ENCODE data around the gene ZNF562. TPM values are rescaled to one million over a fixed set of nuclear protein-coding genes. Genes with fewer than 3 reads are reported as not detected.

Gene ZNF562
- total RNA-seq (2022) (31.8 and 35.2 TPM in 2 replicates), Bru-seq, nascent RNA (percentile 90 among the genes with signal in this experiment), BruChase-seq, experiment 1, labeled RNA remaining after a 6-hour chase (percentile 82 among the genes with signal in this experiment), BruChase-seq, experiment 2, labeled RNA remaining after a 2-hour chase (percentile 93 among the genes with signal in this experiment)
- long read RNA-seq, partial matches to known transcripts, result 0 of 8 reads
- long read RNA-seq, other reads (novel, unspliced or antisense), result 7 of 8 reads

DNA sequence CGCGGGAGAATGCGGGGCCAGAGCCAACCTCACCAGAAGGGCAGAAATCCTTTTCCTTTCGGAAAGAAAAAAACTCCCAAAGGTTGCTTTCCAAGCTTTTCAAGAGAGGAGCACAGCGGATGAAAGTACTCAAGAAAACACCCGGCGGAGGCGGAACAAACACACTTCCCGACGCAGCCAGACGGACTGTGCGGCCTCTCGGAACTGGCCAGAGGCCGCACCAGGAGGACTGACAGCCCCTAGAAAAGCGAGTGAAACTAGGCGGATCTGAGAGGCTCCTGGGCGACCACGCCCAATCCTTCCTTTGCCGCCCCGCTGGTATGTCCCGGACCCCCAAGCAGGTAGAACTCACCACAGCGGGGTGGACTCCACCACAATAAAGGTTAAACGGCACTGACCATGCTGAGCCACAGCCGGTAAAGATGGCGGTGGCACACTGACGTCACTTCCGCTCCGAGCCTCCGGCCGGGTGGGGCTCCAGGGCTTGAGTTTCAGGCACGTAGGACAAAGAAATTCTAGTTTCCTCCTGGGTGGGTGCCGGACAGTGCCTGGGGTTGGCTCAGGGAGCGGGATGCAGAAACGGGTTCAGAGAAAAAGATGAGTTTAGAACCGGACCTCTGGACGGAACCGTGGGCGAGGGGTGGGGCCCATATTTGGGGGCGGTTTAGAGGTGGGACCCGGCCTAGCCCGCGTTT is at the start of gene ZNF562:
Gene ZNF562, minus strand, starts transcription at position 438 of the 695 bp plus-strand sequence. CDS start 14,356 bp downstream, outside the sequence.
- no peaks in the 10 kb centered on the region for H3K27me3 Mint-ChIP-seq (ENCODE audit: unreplicated experiment)
- peak within 1 kb of the TSS; percentile 90 for H3K4me3 Mint-ChIP-seq (ENCODE audit: low read depth, unreplicated experiment)
- BruUV-seq (replicated peaks), result no TSS peak
- CTCF ChIA-PET, result interaction anchor here (0.7 kb wide), 2 partner anchors 55 to 927 kb away, joined by 4 to 7 read pairs; no protein-coding TSS in a partner anchor
- H3K27ac Mint-ChIP-seq (ENCODE audit: unreplicated experiment), result peak within 1 kb of the TSS; percentile 100
- peaks cover 43% of the 10 kb centered on the region for H3K36me3 Mint-ChIP-seq (ENCODE audit: insufficient read depth, unreplicated experiment)
- TF ChIP-seq, protein P1, sequence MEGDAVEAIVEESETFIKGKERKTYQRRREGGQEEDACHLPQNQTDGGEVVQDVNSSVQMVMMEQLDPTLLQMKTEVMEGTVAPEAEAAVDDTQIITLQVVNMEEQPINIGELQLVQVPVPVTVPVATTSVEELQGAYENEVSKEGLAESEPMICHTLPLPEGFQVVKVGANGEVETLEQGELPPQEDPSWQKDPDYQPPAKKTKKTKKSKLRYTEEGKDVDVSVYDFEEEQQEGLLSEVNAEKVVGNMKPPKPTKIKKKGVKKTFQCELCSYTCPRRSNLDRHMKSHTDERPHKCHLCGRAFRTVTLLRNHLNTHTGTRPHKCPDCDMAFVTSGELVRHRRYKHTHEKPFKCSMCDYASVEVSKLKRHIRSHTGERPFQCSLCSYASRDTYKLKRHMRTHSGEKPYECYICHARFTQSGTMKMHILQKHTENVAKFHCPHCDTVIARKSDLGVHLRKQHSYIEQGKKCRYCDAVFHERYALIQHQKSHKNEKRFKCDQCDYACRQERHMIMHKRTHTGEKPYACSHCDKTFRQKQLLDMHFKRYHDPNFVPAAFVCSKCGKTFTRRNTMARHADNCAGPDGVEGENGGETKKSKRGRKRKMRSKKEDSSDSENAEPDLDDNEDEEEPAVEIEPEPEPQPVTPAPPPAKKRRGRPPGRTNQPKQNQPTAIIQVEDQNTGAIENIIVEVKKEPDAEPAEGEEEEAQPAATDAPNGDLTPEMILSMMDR (IDR thresholded peaks at IDR 0.05; ENCODE audit: unreplicated experiment), result no peak
- H3K4me1 Mint-ChIP-seq (ENCODE audit: low read depth, unreplicated experiment), result no peaks in the 10 kb centered on the region
- H3K9me3 Mint-ChIP-seq (ENCODE audit: low read depth, unreplicated experiment), result peaks cover 8% of the 10 kb centered on the region
- intact Hi-C loops (cut with micrococcal nuclease; ENCODE audit: unreplicated experiment), result no loop called here
- DNase-seq, result peak; percentile 83

DNA sequence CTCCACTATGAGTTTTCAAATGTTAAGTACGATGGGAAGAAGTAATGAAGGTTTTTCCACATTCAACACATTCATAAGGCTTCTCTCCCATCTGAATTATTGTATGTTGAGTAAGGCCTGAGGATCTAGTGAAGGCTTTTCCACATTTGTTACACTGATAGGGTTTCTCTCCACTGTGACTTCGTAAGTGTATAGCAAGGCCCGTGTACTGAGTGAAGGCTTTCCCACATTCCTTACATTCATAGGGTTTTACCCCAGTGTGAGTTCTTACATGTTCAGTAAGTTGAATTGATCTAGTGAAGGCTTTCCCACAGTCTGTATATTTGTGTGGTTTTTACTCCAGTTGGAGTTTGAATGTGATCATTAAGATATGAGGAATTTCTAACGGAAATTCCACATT is 49.3 kb upstream of the ZNF562 start:
- Mint-ChIP-seq H3K9me3 (ENCODE audit: low read depth, unreplicated experiment) (no peaks in the 10 kb centered on the region), H3K27me3 (ENCODE audit: unreplicated experiment) (no peaks in the 10 kb centered on the region), H3K4me1 (ENCODE audit: low read depth, unreplicated experiment) (no peaks in the 10 kb centered on the region), H3K36me3 (ENCODE audit: insufficient read depth, unreplicated experiment) (no peaks in the 10 kb centered on the region), H3K27ac (ENCODE audit: unreplicated experiment) (no peak overlapping the region), H3K4me3 (ENCODE audit: low read depth, unreplicated experiment) (no peak overlapping the region)
- intact Hi-C loops (cut with micrococcal nuclease; ENCODE audit: unreplicated experiment), result no loop called here
- BruUV-seq (replicated peaks), result no TSS peak
- no peak for DNase-seq
- CTCF ChIA-PET, result no interaction called here
- TF ChIP-seq, protein P1 (IDR thresholded peaks at IDR 0.05; ENCODE audit: unreplicated experiment), result no peak

DNA sequence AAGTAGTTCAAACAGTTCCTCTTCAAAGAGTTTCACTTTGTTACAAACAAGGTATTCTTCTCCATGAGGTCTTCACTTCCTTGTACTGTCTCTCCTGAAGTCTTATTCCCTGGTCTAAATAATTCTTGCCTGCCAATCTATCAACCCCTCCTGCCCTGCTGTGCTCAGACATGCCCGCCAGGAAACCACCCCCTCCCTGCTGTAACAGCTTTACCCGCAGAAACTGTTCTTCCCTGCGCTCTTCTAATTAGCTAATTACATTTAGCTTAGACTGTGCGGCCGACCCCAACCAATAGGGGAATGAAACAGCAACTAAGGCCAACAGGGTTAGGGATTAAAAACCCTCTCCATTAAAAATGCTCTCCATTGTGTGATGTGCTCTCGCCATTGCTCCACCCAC is 47.0 kb upstream of the ZNF562 start:
- no TSS peak for BruUV-seq (replicated peaks)
- Mint-ChIP-seq H3K27ac (ENCODE audit: unreplicated experiment) (no peak overlapping the region), H3K9me3 (ENCODE audit: low read depth, unreplicated experiment) (peaks cover 4% of the 10 kb centered on the region), H3K4me1 (ENCODE audit: low read depth, unreplicated experiment) (no peaks in the 10 kb centered on the region), H3K36me3 (ENCODE audit: insufficient read depth, unreplicated experiment) (no peaks in the 10 kb centered on the region), H3K4me3 (ENCODE audit: low read depth, unreplicated experiment) (no peak overlapping the region), H3K27me3 (ENCODE audit: unreplicated experiment) (no peaks in the 10 kb centered on the region)
- TF ChIP-seq, protein P1 (IDR thresholded peaks at IDR 0.05; ENCODE audit: unreplicated experiment), result no peak
- CTCF ChIA-PET, result no interaction called here
- DNase-seq, result no peak
- intact Hi-C loops (cut with micrococcal nuclease; ENCODE audit: unreplicated experiment), result no loop called here

DNA sequence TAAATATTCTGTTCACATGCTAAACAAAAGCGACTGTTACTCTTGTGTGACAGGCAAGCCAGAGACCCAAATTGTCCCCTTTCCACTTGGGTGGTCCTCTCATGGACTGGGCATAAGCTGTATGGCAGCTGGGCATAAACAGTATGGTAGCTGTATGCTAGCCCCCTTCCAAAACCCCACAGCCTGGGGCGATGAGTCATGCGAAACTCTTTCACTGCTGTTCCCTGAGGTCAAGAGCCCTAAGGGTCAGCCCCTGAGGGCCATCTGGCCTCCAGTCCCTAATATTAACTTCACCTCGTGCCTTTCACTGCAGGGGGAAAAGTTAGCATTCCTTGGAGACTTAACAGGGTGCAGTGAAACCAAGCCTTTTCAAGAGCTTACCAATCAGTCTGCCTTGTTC is 45.6 kb upstream of the ZNF562 start:
- no peak for DNase-seq
- Mint-ChIP-seq H3K4me1 (ENCODE audit: low read depth, unreplicated experiment) (no peaks in the 10 kb centered on the region), H3K9me3 (ENCODE audit: low read depth, unreplicated experiment) (peaks cover 7% of the 10 kb centered on the region), H3K27ac (ENCODE audit: unreplicated experiment) (no peak overlapping the region), H3K4me3 (ENCODE audit: low read depth, unreplicated experiment) (no peak overlapping the region), H3K36me3 (ENCODE audit: insufficient read depth, unreplicated experiment) (no peaks in the 10 kb centered on the region), H3K27me3 (ENCODE audit: unreplicated experiment) (no peaks in the 10 kb centered on the region)
- CTCF ChIA-PET, result no interaction called here
- TF ChIP-seq, protein P1 (IDR thresholded peaks at IDR 0.05; ENCODE audit: unreplicated experiment), result no peak
- intact Hi-C loops (cut with micrococcal nuclease; ENCODE audit: unreplicated experiment), result no loop called here
- no TSS peak for BruUV-seq (replicated peaks)
